ENCODE measurements around the gene WDFY1.

Gene WDFY1

GRCh38 chr2:223837287-223838061, 107.7 kb downstream of the WDFY1 start, which contains the start of gene AP1S3 (continued):
- TF ChIP-seq, protein P1, sequence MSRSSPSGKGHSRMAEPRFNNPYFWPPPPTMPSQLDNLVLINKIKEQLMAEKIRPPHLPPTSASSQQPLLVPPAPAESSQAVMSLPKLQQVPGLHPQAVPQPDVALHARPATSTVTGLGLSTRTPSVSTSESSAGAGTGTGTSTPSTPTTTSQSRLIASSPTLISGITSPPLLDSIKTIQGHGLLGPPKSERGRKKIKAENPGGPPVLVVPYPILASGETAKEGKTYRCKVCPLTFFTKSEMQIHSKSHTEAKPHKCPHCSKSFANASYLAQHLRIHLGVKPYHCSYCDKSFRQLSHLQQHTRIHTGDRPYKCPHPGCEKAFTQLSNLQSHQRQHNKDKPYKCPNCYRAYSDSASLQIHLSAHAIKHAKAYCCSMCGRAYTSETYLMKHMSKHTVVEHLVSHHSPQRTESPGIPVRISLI (tag by site-specific recombination; IDR thresholded peaks at IDR 0.05), result no peak
- TF ChIP-seq ZNF621 (tag by site-specific recombination; IDR thresholded peaks at IDR 0.05) (no peak), SCRT2 (tag by site-specific recombination; IDR thresholded peaks at IDR 0.05) (no peak), ZBTB26 (tag by site-specific recombination; optimal IDR thresholded peaks at IDR 0.05) (peak; percentile 89), PATZ1 (tag by site-specific recombination; IDR thresholded peaks at IDR 0.05) (peak; percentile 93), ZNF623 (tag by site-specific recombination; IDR thresholded peaks at IDR 0.05) (no peak), ZNF341 (tag by site-specific recombination; IDR thresholded peaks at IDR 0.05; ENCODE audit: low read depth) (peak; percentile 57), ZNF140 (tag by site-specific recombination; IDR thresholded peaks at IDR 0.05) (no peak), ZNF473 (tag by site-specific recombination; IDR thresholded peaks at IDR 0.05) (no peak), ZNF488 (tag by site-specific recombination; IDR thresholded peaks at IDR 0.05) (0 out of 2 replicates have a peak, but pooled peaks have one; percentile 17), ZNF146 (tag by site-specific recombination; IDR thresholded peaks at IDR 0.05) (no peak), ZNF16 (tag by site-specific recombination; IDR thresholded peaks at IDR 0.05; ENCODE audit: low read depth) (no peak), ZNF626 (tag by site-specific recombination; IDR thresholded peaks at IDR 0.05) (no peak), ZNF433 (tag by site-specific recombination; IDR thresholded peaks at IDR 0.05; ENCODE audit: low read depth) (no peak), SP2 (tag by site-specific recombination; IDR thresholded peaks at IDR 0.05) (no peak; the same call in 1 of the 2 replicates), PRDM1 (tag by site-specific recombination; IDR thresholded peaks at IDR 0.05) (peak; percentile 76), ZBTB1 (tag by site-specific recombination; IDR thresholded peaks at IDR 0.05) (no peak), ZFP69B (tag by site-specific recombination; IDR thresholded peaks at IDR 0.05) (no peak), KLF7 (tag by site-specific recombination; IDR thresholded peaks at IDR 0.05; ENCODE audit: borderline replicate concordance) (no peak), ZNF610 (tag by site-specific recombination; IDR thresholded peaks at IDR 0.05; ENCODE audit: borderline replicate concordance) (no peak), ZIC2 (tag by site-specific recombination; IDR thresholded peaks at IDR 0.05) (peak; percentile 54), GLIS1 (tag by site-specific recombination; IDR thresholded peaks at IDR 0.05) (no peak; the same call in 1 of the 2 replicates), YY1 (tag by site-specific recombination; IDR thresholded peaks at IDR 0.05) (no peak), OSR2 (tag by site-specific recombination; IDR thresholded peaks at IDR 0.05) (no peak), ZNF221 (tag by site-specific recombination; IDR thresholded peaks at IDR 0.05; ENCODE audit: borderline replicate concordance) (no peak)
- TF ChIP-seq, protein P2, sequence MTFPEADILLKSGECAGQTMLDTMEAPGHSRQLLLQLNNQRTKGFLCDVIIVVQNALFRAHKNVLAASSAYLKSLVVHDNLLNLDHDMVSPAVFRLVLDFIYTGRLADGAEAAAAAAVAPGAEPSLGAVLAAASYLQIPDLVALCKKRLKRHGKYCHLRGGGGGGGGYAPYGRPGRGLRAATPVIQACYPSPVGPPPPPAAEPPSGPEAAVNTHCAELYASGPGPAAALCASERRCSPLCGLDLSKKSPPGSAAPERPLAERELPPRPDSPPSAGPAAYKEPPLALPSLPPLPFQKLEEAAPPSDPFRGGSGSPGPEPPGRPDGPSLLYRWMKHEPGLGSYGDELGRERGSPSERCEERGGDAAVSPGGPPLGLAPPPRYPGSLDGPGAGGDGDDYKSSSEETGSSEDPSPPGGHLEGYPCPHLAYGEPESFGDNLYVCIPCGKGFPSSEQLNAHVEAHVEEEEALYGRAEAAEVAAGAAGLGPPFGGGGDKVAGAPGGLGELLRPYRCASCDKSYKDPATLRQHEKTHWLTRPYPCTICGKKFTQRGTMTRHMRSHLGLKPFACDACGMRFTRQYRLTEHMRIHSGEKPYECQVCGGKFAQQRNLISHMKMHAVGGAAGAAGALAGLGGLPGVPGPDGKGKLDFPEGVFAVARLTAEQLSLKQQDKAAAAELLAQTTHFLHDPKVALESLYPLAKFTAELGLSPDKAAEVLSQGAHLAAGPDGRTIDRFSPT (tag by site-specific recombination; IDR thresholded peaks at IDR 0.05), result peak; percentile 51; the same call in 1 of the 2 replicates
- TF ChIP-seq, protein P3, sequence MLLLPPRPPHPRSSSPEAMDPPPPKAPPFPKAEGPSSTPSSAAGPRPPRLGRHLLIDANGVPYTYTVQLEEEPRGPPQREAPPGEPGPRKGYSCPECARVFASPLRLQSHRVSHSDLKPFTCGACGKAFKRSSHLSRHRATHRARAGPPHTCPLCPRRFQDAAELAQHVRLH (tag by site-specific recombination; IDR thresholded peaks at IDR 0.05), result no peak
- TF ChIP-seq, protein P4, sequence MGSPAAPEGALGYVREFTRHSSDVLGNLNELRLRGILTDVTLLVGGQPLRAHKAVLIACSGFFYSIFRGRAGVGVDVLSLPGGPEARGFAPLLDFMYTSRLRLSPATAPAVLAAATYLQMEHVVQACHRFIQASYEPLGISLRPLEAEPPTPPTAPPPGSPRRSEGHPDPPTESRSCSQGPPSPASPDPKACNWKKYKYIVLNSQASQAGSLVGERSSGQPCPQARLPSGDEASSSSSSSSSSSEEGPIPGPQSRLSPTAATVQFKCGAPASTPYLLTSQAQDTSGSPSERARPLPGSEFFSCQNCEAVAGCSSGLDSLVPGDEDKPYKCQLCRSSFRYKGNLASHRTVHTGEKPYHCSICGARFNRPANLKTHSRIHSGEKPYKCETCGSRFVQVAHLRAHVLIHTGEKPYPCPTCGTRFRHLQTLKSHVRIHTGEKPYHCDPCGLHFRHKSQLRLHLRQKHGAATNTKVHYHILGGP (tag by site-specific recombination; IDR thresholded peaks at IDR 0.05), result no peak
